C1 segment of cervical spinal cord (tissue), 14 donors: ENCODE results near the gene TOP3A.
A peak's percentile ranks its signal among the peaks of the same experiment; 100 is the strongest.

ENCODE experiments used
- DNase-seq, 14 donors: peaks; one replicate each; lab custom pipeline; 2025; lab: John Stamatoyannopoulos, UW

Gene TOP3A

GRCh38 chr17:18277076-18277475 lies 37.7 kb downstream of the TOP3A start:
- DNase-seq = no peak

- no peak for DNase-seq
These were observed 44.5 kb downstream of the TOP3A start for GRCh38 chr17:18270046-18270931.

GRCh38 chr17:18267927-18268711 lies 46.7 kb downstream of the TOP3A start:
- DNase-seq = no peak

GRCh38 chr17:18267366-18267765 lies 47.4 kb downstream of the TOP3A start:
- no peak for DNase-seq

GRCh38 chr17:18263885-18264682 lies 50.7 kb downstream of the TOP3A start:
- no peak for DNase-seq

GRCh38 chr17:18262641-18263040 lies 52.2 kb downstream of the TOP3A start:
- DNase-seq = no peak

GRCh38 chr17:18262111-18262510 lies 52.7 kb downstream of the TOP3A start:
- no peak for DNase-seq

- DNase-seq = no peak
These were observed 53.1 kb downstream of the TOP3A start for GRCh38 chr17:18261659-18262058.

GRCh38 chr17:18261146-18261515 lies 53.7 kb downstream of the TOP3A start:
- DNase-seq = peak in 6 of 14 donors; percentile 22 to 63 (median 37)

- DNase-seq = peak; percentile 53 to 94 (median 90)
These were observed 54.3 kb downstream of the TOP3A start, which contains the start of gene MIEF2 for GRCh38 chr17:18260332-18261145. Gene MIEF2 (plus strand): TSS chr17:18260662. CDS start chr17:18262721, 2,059 bp downstream.

GRCh38 chr17:18259621-18260331 lies 55.0 kb downstream of the TOP3A start:
- no peak for DNase-seq

GRCh38 chr17:18258356-18259038 lies 56.3 kb downstream of the TOP3A start, which contains the start of gene FLII:
Gene FLII (minus strand): TSS chr17:18258738. CDS start chr17:18258690, 48 bp downstream.
- DNase-seq = peak in 12 of 14 donors; percentile 48 to 89 (median 74)

GRCh38 chr17:18257982-18258355 lies 56.8 kb downstream of the TOP3A start:
- DNase-seq = peak in 13 of 14 donors; percentile 48 to 89 (median 72)

- DNase-seq = no peak
These were observed 57.4 kb downstream of the TOP3A start for GRCh38 chr17:18257268-18257981.

GRCh38 chr17:18256776-18257175 lies 58.0 kb downstream of the TOP3A start:
- no peak for DNase-seq

GRCh38 chr17:18256351-18256750 lies 58.4 kb downstream of the TOP3A start:
- no peak for DNase-seq

GRCh38 chr17:18254888-18255649 lies 59.7 kb downstream of the TOP3A start:
- no peak for DNase-seq
